Stimulated activated CD4-positive, alpha-beta T cell treated with anti-CD3 and anti-CD28 coated beads, Interleukin-12 subunit alpha, Interleukin-12 subunit beta, amount 100 ng/mL, for 48 hours (primary cell): Measurements from ENCODE around the gene DYNC2I2.
A peak's percentile ranks its signal among the peaks of the same experiment; 100 is the strongest.
"Not testable (repeated sequence)": the region's sequence is repeated elsewhere in the genome, so short reads cannot be mapped to it uniquely, and the experiment has no call there.

ENCODE experiments used
- DNase-seq, 3 donors: peaks; one replicate each; pipeline ENCODE4 v3.0.0-alpha.2; 2020; ENCODE audit warnings: low read depth in 2 of 3, low spot score in 1 of 3

DYNC2I2 gene

GRCh38 chr9:128687453-128687852 is 30.8 kb upstream of the DYNC2I2 start:
- no peak for DNase-seq

- no peak for DNase-seq
Measured at GRCh38 chr9:128685636-128686489, 29.2 kb upstream of the DYNC2I2 start.

GRCh38 chr9:128684325-128685199 is 27.9 kb upstream of the DYNC2I2 start:
- DNase-seq = peak; percentile 62 to 74 (median 68)

- no peak for DNase-seq
Measured at GRCh38 chr9:128684065-128684324, 27.3 kb upstream of the DYNC2I2 start.

GRCh38 chr9:128683340-128684064 is 26.9 kb upstream of the DYNC2I2 start:
- DNase-seq = no peak

- DNase-seq = no peak
Measured at GRCh38 chr9:128677794-128678193, 21.1 kb upstream of the DYNC2I2 start.

GRCh38 chr9:128675382-128675781 is 18.7 kb upstream of the DYNC2I2 start:
- no peak for DNase-seq

- DNase-seq = no peak
Measured at GRCh38 chr9:128669786-128670185, 13.1 kb upstream of the DYNC2I2 start.

- not testable (repeated sequence) for DNase-seq
Measured at GRCh38 chr9:128666481-128666941, 9.9 kb upstream of the DYNC2I2 start.

- no peak for DNase-seq
Measured at GRCh38 chr9:128657796-128658195, 1.1 kb upstream of the DYNC2I2 start.

- DNase-seq = no peak
Measured at GRCh38 chr9:128657344-128657704, 677 bp upstream of the DYNC2I2 start.

GRCh38 chr9:128654481-128654880 is 2.2 kb downstream of the DYNC2I2 start:
- DNase-seq = no peak

GRCh38 chr9:128653908-128654307 is 2.7 kb downstream of the DYNC2I2 start:
- no peak for DNase-seq

GRCh38 chr9:128651798-128652197 is 4.8 kb downstream of the DYNC2I2 start:
- DNase-seq = no peak

- peak; percentile 53 to 68 (median 56) for DNase-seq
Measured at GRCh38 chr9:128648206-128648605, 8.4 kb downstream of the DYNC2I2 start.

GRCh38 chr9:128643519-128644300 is 12.9 kb downstream of the DYNC2I2 start:
- no peak for DNase-seq

GRCh38 chr9:128642675-128643245 is 13.9 kb downstream of the DYNC2I2 start:
- no peak for DNase-seq

- no peak for DNase-seq
Measured at GRCh38 chr9:128640603-128641002, 16.0 kb downstream of the DYNC2I2 start.

GRCh38 chr9:128638580-128638979 is 18.1 kb downstream of the DYNC2I2 start:
- no peak for DNase-seq

GRCh38 chr9:128637656-128638055 is 19.0 kb downstream of the DYNC2I2 start:
- DNase-seq = no peak
